HEK293 (cell line): ENCODE measurements around the gene NPAT.

Experiments
- CTCF ChIA-PET: fragments of 350-600 bp; formaldehyde crosslinking; extraction: SDS; loops from one replicate; lab custom pipeline; 2021; ENCODE audit warnings: antibody characterized with exemption; lab: Yijun Ruan, JAX
- POLR2A ChIA-PET: fragments of 300-600 bp; formaldehyde crosslinking; extraction: SDS; loops from one replicate; lab custom pipeline; 2020; ENCODE audit warnings: antibody characterized with exemption, inconsistent platforms; lab: Yijun Ruan, JAX
- H3K27ac ChIP-seq: fragments of 200-500 bp; sonication (Bioruptor generic); 2 replicates; pipeline ENCODE4 v1.5.1; 2014; ENCODE audit warnings: low read depth, low read length, control low read depth, inconsistent platforms; ENCODE audit errors: extremely low read depth
- H3K36me3 ChIP-seq, 2 experiments: fragments of 200-500 bp in 1 of 2; sonication (Bioruptor generic) in 1 of 2; 1 replicate in 1 of 2; 2 replicates in 1 of 2; pipeline ENCODE4 v1.5.1; 2014 to 2017; ENCODE audit warnings: inconsistent platforms in 2 of 2, low read length in 2 of 2; ENCODE audit not compliant: control insufficient read depth in 2 of 2, insufficient read depth in 1 of 2
- H3K4me1 ChIP-seq: fragments of 200-500 bp; sonication (Bioruptor generic); 2 replicates; pipeline ENCODE4 v1.5.1; 2014; ENCODE audit warnings: mild to moderate bottlenecking, low read length, inconsistent platforms; ENCODE audit not compliant: control insufficient read depth, insufficient read depth
- H3K4me3 ChIP-seq: 2 replicates; pipeline ENCODE4 v1.5.1; 2011; ENCODE audit warnings: low read depth, mild to moderate bottlenecking, control low read depth, low read length, moderate library complexity
- H3K9me3 ChIP-seq: fragments of 200-500 bp; sonication (Bioruptor generic); 2 replicates; pipeline ENCODE4 v1.5.1; 2014; ENCODE audit warnings: low read depth, low read length, inconsistent platforms; ENCODE audit not compliant: control insufficient read depth, insufficient read depth
- GLIS1 ChIP-seq: fragments of 450-650 bp; formaldehyde crosslinking; IDR thresholded peaks from 2 replicates; pipeline ENCODE4 v1.5.1; 2016; ENCODE audit warnings: missing biosample characterization, missing genetic modification characterization
- IKZF3 ChIP-seq: fragments of 450-650 bp; IDR thresholded peaks from 2 replicates; pipeline ENCODE4 v1.5.0; 2018; ENCODE audit warnings: missing biosample characterization, mild to moderate bottlenecking, missing genetic modification characterization, moderate library complexity
- KLF16 ChIP-seq: fragments of 450-650 bp; formaldehyde crosslinking; IDR thresholded peaks from 2 replicates; pipeline ENCODE4 v1.5.1; 2017; ENCODE audit warnings: missing biosample characterization, missing genetic modification characterization
- KLF17 ChIP-seq: fragments of 450-650 bp; formaldehyde crosslinking; IDR thresholded peaks from 2 replicates; pipeline ENCODE4 v1.5.1; 2016; ENCODE audit warnings: missing biosample characterization, missing genetic modification characterization
- REST ChIP-seq: fragments of 450-650 bp; formaldehyde crosslinking; IDR thresholded peaks from 2 replicates; pipeline ENCODE4 v1.5.1; 2016; ENCODE audit warnings: missing biosample characterization, missing genetic modification characterization
- SP2 ChIP-seq: fragments of 450-650 bp; formaldehyde crosslinking; IDR thresholded peaks from 2 replicates; pipeline ENCODE4 v1.5.1; 2016; ENCODE audit warnings: missing biosample characterization, missing genetic modification characterization
- SP3 ChIP-seq: fragments of 450-650 bp; formaldehyde crosslinking; IDR thresholded peaks from 2 replicates; pipeline ENCODE4 v1.5.1; 2016; ENCODE audit warnings: missing biosample characterization, missing genetic modification characterization
- ZBTB17 ChIP-seq: fragments of 450-650 bp; formaldehyde crosslinking; IDR thresholded peaks from 2 replicates; pipeline ENCODE4 v1.5.1; 2016; ENCODE audit warnings: missing biosample characterization, missing genetic modification characterization
- ZBTB20 ChIP-seq: fragments of 450-650 bp; formaldehyde crosslinking; IDR thresholded peaks from 2 replicates; pipeline ENCODE4 v1.5.1; 2016; ENCODE audit warnings: missing biosample characterization, missing genetic modification characterization
- ZNF10 ChIP-seq: fragments of 450-650 bp; formaldehyde crosslinking; IDR thresholded peaks from 2 replicates; pipeline ENCODE4 v1.5.1; 2017; ENCODE audit warnings: missing biosample characterization, missing genetic modification characterization
- ZNF184 ChIP-seq: fragments of 450-650 bp; IDR thresholded peaks from 2 replicates; pipeline ENCODE4 v1.5.1; 2018; ENCODE audit warnings: missing biosample characterization, mild to moderate bottlenecking, missing genetic modification characterization
- ZNF202 ChIP-seq: fragments of 450-650 bp; formaldehyde crosslinking; IDR thresholded peaks from 2 replicates; pipeline ENCODE4 v1.5.1; 2016; ENCODE audit warnings: missing biosample characterization, missing genetic modification characterization, borderline replicate concordance
- ZNF274 ChIP-seq, 2 experiments: fragments of 200-500 bp in 1 of 2; fragments of 450-650 bp in 1 of 2; sonication (Bioruptor generic) in 1 of 2; formaldehyde crosslinking in 1 of 2; IDR thresholded peaks; 2 replicates each; pipeline versions ENCODE4 v1.5.1 to v1.6.1; 2014 to 2016; ENCODE audit warnings: borderline replicate concordance in 1 of 2, inconsistent platforms in 1 of 2, low read length in 1 of 2, missing biosample characterization in 1 of 2, missing genetic modification characterization in 1 of 2
- ZNF302 ChIP-seq: fragments of 450-650 bp; formaldehyde crosslinking; IDR thresholded peaks from 2 replicates; pipeline ENCODE4 v1.5.1; 2016; ENCODE audit warnings: missing biosample characterization, missing genetic modification characterization, low read depth
- ZNF335 ChIP-seq: fragments of 450-650 bp; formaldehyde crosslinking; conservative IDR thresholded peaks from 2 replicates; pipeline ENCODE4 v1.5.1; 2016; ENCODE audit warnings: missing biosample characterization, missing genetic modification characterization
- ZNF341 ChIP-seq: fragments of 450-650 bp; formaldehyde crosslinking; IDR thresholded peaks from 2 replicates; pipeline ENCODE4; 2016; ENCODE audit warnings: low read depth, missing biosample characterization, missing genetic modification characterization
- ZNF354C ChIP-seq: fragments of 450-650 bp; formaldehyde crosslinking; IDR thresholded peaks from 2 replicates; pipeline ENCODE4 v1.5.1; 2016; ENCODE audit warnings: missing biosample characterization, missing genetic modification characterization, low read depth, borderline replicate concordance
- ZNF366 ChIP-seq: fragments of 450-650 bp; formaldehyde crosslinking; conservative IDR thresholded peaks from 2 replicates; pipeline ENCODE4 v1.5.1; 2016; ENCODE audit warnings: missing biosample characterization, missing genetic modification characterization
- ZNF514 ChIP-seq: fragments of 450-650 bp; formaldehyde crosslinking; IDR thresholded peaks from 2 replicates; pipeline ENCODE4 v1.5.1; 2016; ENCODE audit warnings: missing biosample characterization, missing genetic modification characterization
- ZNF580 ChIP-seq: fragments of 450-650 bp; formaldehyde crosslinking; IDR thresholded peaks from 2 replicates; pipeline ENCODE4 v1.5.1; 2016; ENCODE audit warnings: missing biosample characterization, missing genetic modification characterization
- ZNF664 ChIP-seq: fragments of 450-650 bp; formaldehyde crosslinking; IDR thresholded peaks from 2 replicates; pipeline ENCODE4 v1.5.1; 2016; ENCODE audit warnings: missing biosample characterization, missing genetic modification characterization
- ZNF776 ChIP-seq: fragments of 450-650 bp; formaldehyde crosslinking; IDR thresholded peaks from 2 replicates; pipeline ENCODE4 v1.5.0; 2017; ENCODE audit warnings: missing biosample characterization, missing genetic modification characterization, borderline replicate concordance
- ZNF843 ChIP-seq: fragments of 450-650 bp; formaldehyde crosslinking; IDR thresholded peaks from 2 replicates; pipeline ENCODE4 v1.5.1; 2016; ENCODE audit warnings: missing biosample characterization, missing genetic modification characterization
- ZXDB ChIP-seq: fragments of 450-650 bp; formaldehyde crosslinking; IDR thresholded peaks from 2 replicates; pipeline ENCODE4 v1.5.1; 2016; ENCODE audit warnings: missing biosample characterization, missing genetic modification characterization
- TF ChIP-seq, protein P1 (sequence below): fragments of 450-650 bp; formaldehyde crosslinking; IDR thresholded peaks from 2 replicates; pipeline ENCODE4 v1.5.1; 2016; ENCODE audit warnings: missing biosample characterization, missing genetic modification characterization
- TF ChIP-seq, protein P2 (sequence below): fragments of 450-650 bp; formaldehyde crosslinking; IDR thresholded peaks from 2 replicates; pipeline ENCODE4 v1.5.1; 2016; ENCODE audit warnings: missing biosample characterization, missing genetic modification characterization

Gene NPAT

DNA sequence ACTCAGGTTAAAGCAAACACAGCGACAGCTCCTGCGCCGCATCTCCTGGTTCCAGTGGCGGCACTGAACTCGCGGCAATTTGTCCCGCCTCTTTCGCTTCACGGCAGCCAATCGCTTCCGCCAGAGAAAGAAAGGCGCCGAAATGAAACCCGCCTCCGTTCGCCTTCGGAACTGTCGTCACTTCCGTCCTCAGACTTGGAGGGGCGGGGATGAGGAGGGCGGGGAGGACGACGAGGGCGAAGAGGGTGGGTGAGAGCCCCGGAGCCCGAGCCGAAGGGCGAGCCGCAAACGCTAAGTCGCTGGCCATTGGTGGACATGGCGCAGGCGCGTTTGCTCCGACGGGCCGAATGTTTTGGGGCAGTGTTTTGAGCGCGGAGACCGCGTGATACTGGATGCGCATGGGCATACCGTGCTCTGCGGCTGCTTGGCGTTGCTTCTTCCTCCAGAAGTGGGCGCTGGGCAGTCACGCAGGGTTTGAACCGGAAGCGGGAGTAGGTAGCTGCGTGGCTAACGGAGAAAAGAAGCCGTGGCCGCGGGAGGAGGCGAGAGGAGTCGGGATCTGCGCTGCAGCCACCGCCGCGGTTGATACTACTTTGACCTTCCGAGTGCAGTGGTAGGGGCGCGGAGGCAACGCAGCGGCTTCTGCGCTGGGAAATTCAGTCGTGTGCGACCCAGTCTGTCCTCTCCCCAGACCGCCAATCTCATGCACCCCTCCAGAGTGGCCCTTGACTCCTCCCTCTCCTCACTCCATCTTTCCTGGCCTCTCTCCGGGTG is at the start of gene NPAT, which contains the start of gene ATM:
Gene NPAT (minus strand): TSS at position 65 of the 774 bp plus-strand sequence. CDS start 102 bp downstream, outside the sequence.
Gene ATM (plus strand): TSS at position 494 of the 774 bp plus-strand sequence. CDS start 4,558 bp downstream, outside the sequence.
- peak within 1 kb of the TSS; percentile 80 for H3K27ac ChIP-seq
- ChIA-PET POLR2A (interaction anchor here (0.5 to 1.4 kb wide), 9 partner anchors 9 to 765 kb away, joined by 3 to 5 read pairs (median 3); partner anchors contain the start of genes CWF19L2 and DDX10), CTCF (interaction anchor here (0.7 to 1.8 kb wide), 6 partner anchors 14 to 442 kb away, joined by 3 to 15 read pairs (median 4); partner anchors contain the start of gene DDX10)
- no peaks in the 10 kb centered on the region for H3K9me3 ChIP-seq
- H3K4me1 ChIP-seq, result no peaks in the 10 kb centered on the region
- peaks cover 0 to 12% of the 10 kb centered on the region in 2 experiments; a peak in 1 of 3 replicates for H3K36me3 ChIP-seq
- H3K4me3 ChIP-seq, result peak within 1 kb of the TSS; percentile 82
- TF ChIP-seq KLF17 (tag by site-specific recombination) (0 out of 2 replicates have a peak, but pooled peaks have one; percentile 49), ZNF366 (tag by site-specific recombination) (peak; percentile 94), ZNF341 (peak; percentile 35; the same call in 1 of the 2 replicates), IKZF3 (tag by site-specific recombination) (no peak), SP3 (tag by site-specific recombination) (peak; percentile 71), REST (no peak), ZNF335 (tag by site-specific recombination) (no peak), ZNF843 (tag by site-specific recombination) (0 out of 2 replicates have a peak, but pooled peaks have one; percentile 25), ZNF274 (IDR thresholded peaks at IDR 0.05; ENCODE audit: low read length) (no peak), ZNF274 (tag by site-specific recombination; IDR thresholded peaks at IDR 0.05; ENCODE audit: borderline replicate concordance) (no peak), ZNF776 (tag by site-specific recombination) (no peak), ZNF514 (tag by site-specific recombination) (no peak), ZBTB20 (peak; percentile 23; the same call in 1 of the 2 replicates), ZNF302 (tag by site-specific recombination) (no peak), SP2 (tag by site-specific recombination) (peak; percentile 94), ZBTB17 (peak; percentile 80), GLIS1 (tag by site-specific recombination) (0 out of 2 replicates have a peak, but pooled peaks have one; percentile 16), KLF16 (tag by site-specific recombination) (peak; percentile 67; the same call in 1 of the 2 replicates), ZNF580 (tag by site-specific recombination) (peak; percentile 94), ZXDB (peak; percentile 72), ZNF202 (tag by site-specific recombination) (no peak), ZNF354C (tag by site-specific recombination) (no peak), ZNF664 (tag by site-specific recombination) (no peak), ZNF10 (tag by site-specific recombination) (no peak), ZNF184 (tag by site-specific recombination) (no peak)
- TF ChIP-seq, protein P1, sequence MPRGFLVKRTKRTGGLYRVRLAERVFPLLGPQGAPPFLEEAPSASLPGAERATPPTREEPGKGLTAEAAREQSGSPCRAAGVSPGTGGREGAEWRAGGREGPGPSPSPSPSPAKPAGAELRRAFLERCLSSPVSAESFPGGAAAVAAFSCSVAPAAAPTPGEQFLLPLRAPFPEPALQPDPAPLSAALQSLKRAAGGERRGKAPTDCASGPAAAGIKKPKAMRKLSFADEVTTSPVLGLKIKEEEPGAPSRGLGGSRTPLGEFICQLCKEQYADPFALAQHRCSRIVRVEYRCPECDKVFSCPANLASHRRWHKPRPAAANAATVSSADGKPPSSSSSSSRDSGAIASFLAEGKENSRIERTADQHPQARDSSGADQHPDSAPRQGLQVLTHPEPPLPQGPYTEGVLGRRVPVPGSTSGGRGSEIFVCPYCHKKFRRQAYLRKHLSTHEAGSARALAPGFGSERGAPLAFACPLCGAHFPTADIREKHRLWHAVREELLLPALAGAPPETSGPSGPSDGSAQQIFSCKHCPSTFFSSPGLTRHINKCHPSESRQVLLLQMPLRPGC (tag by site-specific recombination), result peak; percentile 71; the same call in 1 of the 2 replicates
- TF ChIP-seq, protein P2, sequence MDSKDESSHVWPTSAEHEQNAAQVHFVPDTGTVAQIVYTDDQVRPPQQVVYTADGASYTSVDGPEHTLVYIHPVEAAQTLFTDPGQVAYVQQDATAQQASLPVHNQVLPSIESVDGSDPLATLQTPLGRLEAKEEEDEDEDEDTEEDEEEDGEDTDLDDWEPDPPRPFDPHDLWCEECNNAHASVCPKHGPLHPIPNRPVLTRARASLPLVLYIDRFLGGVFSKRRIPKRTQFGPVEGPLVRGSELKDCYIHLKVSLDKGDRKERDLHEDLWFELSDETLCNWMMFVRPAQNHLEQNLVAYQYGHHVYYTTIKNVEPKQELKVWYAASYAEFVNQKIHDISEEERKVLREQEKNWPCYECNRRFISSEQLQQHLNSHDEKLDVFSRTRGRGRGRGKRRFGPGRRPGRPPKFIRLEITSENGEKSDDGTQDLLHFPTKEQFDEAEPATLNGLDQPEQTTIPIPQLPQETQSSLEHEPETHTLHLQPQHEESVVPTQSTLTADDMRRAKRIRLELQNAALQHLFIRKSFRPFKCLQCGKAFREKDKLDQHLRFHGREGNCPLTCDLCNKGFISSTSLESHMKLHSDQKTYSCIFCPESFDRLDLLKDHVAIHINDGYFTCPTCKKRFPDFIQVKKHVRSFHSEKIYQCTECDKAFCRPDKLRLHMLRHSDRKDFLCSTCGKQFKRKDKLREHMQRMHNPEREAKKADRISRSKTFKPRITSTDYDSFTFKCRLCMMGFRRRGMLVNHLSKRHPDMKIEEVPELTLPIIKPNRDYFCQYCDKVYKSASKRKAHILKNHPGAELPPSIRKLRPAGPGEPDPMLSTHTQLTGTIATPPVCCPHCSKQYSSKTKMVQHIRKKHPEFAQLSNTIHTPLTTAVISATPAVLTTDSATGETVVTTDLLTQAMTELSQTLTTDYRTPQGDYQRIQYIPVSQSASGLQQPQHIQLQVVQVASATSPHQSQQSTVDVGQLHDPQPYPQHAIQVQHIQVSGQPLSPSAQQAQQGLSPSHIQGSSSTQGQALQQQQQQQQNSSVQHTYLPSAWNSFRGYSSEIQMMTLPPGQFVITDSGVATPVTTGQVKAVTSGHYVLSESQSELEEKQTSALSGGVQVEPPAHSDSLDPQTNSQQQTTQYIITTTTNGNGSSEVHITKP, result peak; percentile 96
